CD4-positive, alpha-beta T cell (primary cell): ENCODE data around the gene DCPS. TPM values are rescaled to one million over a fixed set of nuclear protein-coding genes. Genes with fewer than 3 reads are reported as not detected.
A peak's percentile ranks its signal among the peaks of the same experiment; 100 is the strongest.
"Not testable (repeated sequence)": the region's sequence is repeated elsewhere in the genome, so short reads cannot be mapped to it uniquely, and the experiment has no call there.

Experiments used
- ATAC-seq: fragments of 200-7000 bp; cut with Tn5 transposase; one replicate; pipeline ENCODE4 v1.10.0; 2022; ENCODE audit warnings: mild to moderate bottlenecking; ENCODE audit not compliant: poor library complexity
- CTCF ChIA-PET: fragments of 350-600 bp; sonication (Branson Sonifier 250); formaldehyde crosslinking; loops from one replicate; lab custom pipeline; 2021; ENCODE audit warnings: antibody characterized with exemption, inconsistent platforms; lab: Charles Lee
- POLR2A ChIA-PET: fragments of 350-600 bp; sonication (Branson Sonifier 250); formaldehyde crosslinking; loops from one replicate; lab custom pipeline; 2021; ENCODE audit warnings: antibody characterized with exemption, inconsistent platforms; lab: Charles Lee
- DNase-seq, 14 experiments: peaks; one replicate each; pipeline ENCODE4 v3.0.0-alpha.2; 2013 to 2020; ENCODE audit warnings: mixed read lengths in 2 of 14
- H3K27ac ChIP-seq, 2 donors: one replicate each; pipeline versions ENCODE4 v1.5.1 to v1.7.0; 2013; ENCODE audit warnings: low read length in 2 of 2, low read depth in 1 of 2, mild to moderate bottlenecking in 1 of 2
- H3K27me3 ChIP-seq, 2 experiments: 1 replicate in 1 of 2; 2 replicates in 1 of 2; pipeline versions ENCODE4 v1.6.1 to v1.7.0; 2013; ENCODE audit warnings: low read length in 2 of 2, control low read depth in 1 of 2, mild to moderate bottlenecking in 1 of 2, moderate library complexity in 1 of 2; ENCODE audit not compliant: insufficient read depth in 2 of 2, control insufficient read depth in 1 of 2
- H3K36me3 ChIP-seq: one replicate; pipeline ENCODE4 v1.6.1; 2013; ENCODE audit warnings: low read length, control low read depth; ENCODE audit not compliant: insufficient read depth
- H3K4me1 ChIP-seq: one replicate; pipeline ENCODE4 v1.6.1; 2013; ENCODE audit warnings: low read length, control low read depth; ENCODE audit not compliant: insufficient read depth
- H3K4me3 ChIP-seq: one replicate; pipeline ENCODE4 v1.5.1; 2013; ENCODE audit warnings: mild to moderate bottlenecking, low read length, moderate library complexity
- H3K9me3 ChIP-seq, 2 experiments: 1 replicate in 1 of 2; 2 replicates in 1 of 2; pipeline versions ENCODE4 v1.6.1 to v1.7.0; 2013; ENCODE audit warnings: low read length in 2 of 2, mild to moderate bottlenecking in 2 of 2, control low read depth in 1 of 2, moderate library complexity in 1 of 2; ENCODE audit not compliant: control insufficient read depth in 1 of 2, insufficient read depth in 1 of 2
- H3K27ac Mint-ChIP-seq: one replicate; pipeline ENCODE4 v1.8.0; 2020; ENCODE audit warnings: mixed read lengths
- H3K27me3 Mint-ChIP-seq: one replicate; pipeline ENCODE4 v1.8.0; 2021; ENCODE audit warnings: mixed read lengths
- H3K36me3 Mint-ChIP-seq: one replicate; pipeline ENCODE4 v1.8.0; 2021; ENCODE audit warnings: low read depth, mixed read lengths
- H3K4me1 Mint-ChIP-seq: one replicate; pipeline ENCODE4 v1.8.0; 2021; ENCODE audit warnings: low read depth, mixed read lengths
- H3K4me3 Mint-ChIP-seq: one replicate; pipeline ENCODE4 v1.8.0; 2020; ENCODE audit warnings: mild to moderate bottlenecking, mixed read lengths
- H3K9me3 Mint-ChIP-seq: one replicate; pipeline ENCODE4 v1.8.0; 2020; ENCODE audit warnings: mixed read lengths
- intact Hi-C, 2 experiments: fragments of 100-400 bp; cut with DNase I in 1 of 2; cut with micrococcal nuclease in 1 of 2; formaldehyde crosslinking; loops; one replicate each; pipeline versions ENCODE4 v1.15.1 to v1.9.0; 2023 to 2025; cut with DNase I, micrococcal nuclease
- polyA plus RNA-seq, 2 donors: library from polyadenylated mRNA; unstranded; fragments of 120-200 nt; gene quantifications; one replicate each; pipeline ENCODE4 v1.2.1, GENCODE V29; 2013
- total RNA-seq, 174 experiments: library from RNA in 2 of 174; stranded (reverse) in 2 of 174; gene quantifications; one replicate each; pipeline ENCODE4 v1.2.3 and lab custom pipeline; 2021 to 2026
- TF ChIP-seq, protein P1 (sequence below): fragments of 200-600 bp; IDR thresholded peaks from one replicate; pipeline ENCODE4 v1.8.0; 2022; ENCODE audit warnings: antibody characterized with exemption, mild to moderate bottlenecking

DCPS gene
- total RNA-seq (1 to 10 TPM; 6.2 to 6.3 TPM), total RNA-seq (lab: John Stamatoyannopoulos, UW) (6.9 to 50.9 (median 26.6) reads per million in 172 experiments)
- polyA plus RNA-seq (2013, experiment 1 of 2) = 21.2 TPM
- 20.6 TPM for polyA plus RNA-seq (2013, experiment 2 of 2)

GRCh38 chr11:126303623-126304456 is at the start of gene DCPS:
DCPS (plus strand) TSS chr11:126304060; CDS start chr11:126304081, 21 bp downstream.
- H3K27me3 Mint-ChIP-seq = no peaks in the 10 kb centered on the region
- DNase-seq = peak; percentile 71 to 93 (median 83)
- H3K9me3 Mint-ChIP-seq = no peaks in the 10 kb centered on the region
- intact Hi-C loops = loop anchor here (1.0 to 5.0 kb wide), 4 partner anchors 19 to 92 kb away; partner anchors contain the start of genes SRPRA (in 2 of the 2), FAM118B (in 1 of the 2), FOXRED1 (in 1 of the 2) and RPUSD4 (in 1 of the 2)
- no peaks in the 10 kb centered on the region for H3K27me3 ChIP-seq
- ATAC-seq = peak; percentile 98
- TF ChIP-seq, protein P1, sequence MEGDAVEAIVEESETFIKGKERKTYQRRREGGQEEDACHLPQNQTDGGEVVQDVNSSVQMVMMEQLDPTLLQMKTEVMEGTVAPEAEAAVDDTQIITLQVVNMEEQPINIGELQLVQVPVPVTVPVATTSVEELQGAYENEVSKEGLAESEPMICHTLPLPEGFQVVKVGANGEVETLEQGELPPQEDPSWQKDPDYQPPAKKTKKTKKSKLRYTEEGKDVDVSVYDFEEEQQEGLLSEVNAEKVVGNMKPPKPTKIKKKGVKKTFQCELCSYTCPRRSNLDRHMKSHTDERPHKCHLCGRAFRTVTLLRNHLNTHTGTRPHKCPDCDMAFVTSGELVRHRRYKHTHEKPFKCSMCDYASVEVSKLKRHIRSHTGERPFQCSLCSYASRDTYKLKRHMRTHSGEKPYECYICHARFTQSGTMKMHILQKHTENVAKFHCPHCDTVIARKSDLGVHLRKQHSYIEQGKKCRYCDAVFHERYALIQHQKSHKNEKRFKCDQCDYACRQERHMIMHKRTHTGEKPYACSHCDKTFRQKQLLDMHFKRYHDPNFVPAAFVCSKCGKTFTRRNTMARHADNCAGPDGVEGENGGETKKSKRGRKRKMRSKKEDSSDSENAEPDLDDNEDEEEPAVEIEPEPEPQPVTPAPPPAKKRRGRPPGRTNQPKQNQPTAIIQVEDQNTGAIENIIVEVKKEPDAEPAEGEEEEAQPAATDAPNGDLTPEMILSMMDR = no peak
- no peaks in the 10 kb centered on the region for H3K9me3 ChIP-seq
- H3K27ac Mint-ChIP-seq = peak within 1 kb of the TSS; percentile 85
- H3K27ac ChIP-seq = peak within 1 kb of the TSS; percentile 89 to 91
- peak within 1 kb of the TSS; percentile 87 for H3K4me3 Mint-ChIP-seq
- H3K4me3 ChIP-seq = peak within 1 kb of the TSS; percentile 91
- peaks cover 10% of the 10 kb centered on the region for H3K36me3 ChIP-seq
- peaks cover 39% of the 10 kb centered on the region for H3K4me1 ChIP-seq
- ChIA-PET POLR2A (interaction anchor here (0.6 to 3.0 kb wide), 13 partner anchors 10 to 416 kb away, joined by 3 to 34 read pairs (median 4); partner anchors contain the start of genes FAM118B, FOXRED1, HYLS1 and PUS3), CTCF (interaction anchor here (0.6 to 1.3 kb wide), 2 partner anchors 34 to 89 kb away, joined by 3 to 4 read pairs; no protein-coding TSS in a partner anchor)
- peaks cover 40% of the 10 kb centered on the region for H3K36me3 Mint-ChIP-seq
- peaks cover 43% of the 10 kb centered on the region for H3K4me1 Mint-ChIP-seq

DNA sequence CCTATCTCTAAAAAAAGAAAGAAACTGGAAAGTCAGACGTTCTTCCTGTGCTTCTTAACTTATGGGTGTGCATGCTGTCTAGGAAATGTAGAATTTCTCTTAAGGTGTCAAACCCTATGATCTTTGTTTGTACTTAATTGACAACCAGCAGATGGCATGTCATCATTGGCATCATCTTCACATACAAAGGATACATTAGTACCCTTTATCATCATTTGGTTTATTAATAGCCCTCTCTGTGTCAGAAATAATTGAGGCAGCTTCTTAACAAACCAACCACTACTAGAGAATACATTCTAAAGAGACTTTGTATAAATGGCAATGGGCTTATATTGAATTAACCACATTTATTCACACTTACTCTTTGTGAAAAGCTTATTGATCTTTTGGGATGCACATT is 49.0 kb upstream of the DCPS start:
- no peaks in the 10 kb centered on the region for H3K9me3 Mint-ChIP-seq
- intact Hi-C loops = no loop called here
- H3K4me3 ChIP-seq = no peak overlapping the region
- ChIA-PET POLR2A (interaction anchor here (0.6 to 1.4 kb wide), 2 partner anchors 9 to 15 kb away, joined by 3 to 4 read pairs; no protein-coding TSS in a partner anchor), CTCF (no interaction called here)
- H3K27ac Mint-ChIP-seq = no peak overlapping the region
- no peaks in the 10 kb centered on the region for H3K4me1 ChIP-seq
- TF ChIP-seq, protein P1 = no peak
- no peak overlapping the region for H3K4me3 Mint-ChIP-seq
- DNase-seq (no peak), ATAC-seq (no peak)
- H3K4me1 Mint-ChIP-seq = no peaks in the 10 kb centered on the region
- peaks cover 36% of the 10 kb centered on the region for H3K36me3 Mint-ChIP-seq
- peaks cover 7% of the 10 kb centered on the region for H3K36me3 ChIP-seq
- no peaks in the 10 kb centered on the region for H3K9me3 ChIP-seq
- H3K27ac ChIP-seq = no peak overlapping the region
- no peaks in the 10 kb centered on the region for H3K27me3 ChIP-seq
- no peaks in the 10 kb centered on the region for H3K27me3 Mint-ChIP-seq

GRCh38 chr11:126255507-126255906 is 48.4 kb upstream of the DCPS start:
- H3K4me1 Mint-ChIP-seq, H3K9me3 Mint-ChIP-seq, H3K9me3 ChIP-seq, DNase-seq, H3K27ac Mint-ChIP-seq, H3K4me1 ChIP-seq, H3K4me3 ChIP-seq, H3K4me3 Mint-ChIP-seq, H3K36me3 ChIP-seq, ATAC-seq, CTCF ChIA-PET, H3K27ac ChIP-seq, H3K27me3 ChIP-seq, intact Hi-C loops, H3K27me3 Mint-ChIP-seq: not testable (repeated sequence)
- POLR2A ChIA-PET = interaction anchor here (1.4 kb wide), 1 partner anchor 8 kb away, joined by 3 read pairs; no protein-coding TSS in a partner anchor
- H3K36me3 Mint-ChIP-seq = peaks cover 36% of the 10 kb centered on the region
